ENCODE results near the gene LAMC1.

LAMC1 gene

DNA sequence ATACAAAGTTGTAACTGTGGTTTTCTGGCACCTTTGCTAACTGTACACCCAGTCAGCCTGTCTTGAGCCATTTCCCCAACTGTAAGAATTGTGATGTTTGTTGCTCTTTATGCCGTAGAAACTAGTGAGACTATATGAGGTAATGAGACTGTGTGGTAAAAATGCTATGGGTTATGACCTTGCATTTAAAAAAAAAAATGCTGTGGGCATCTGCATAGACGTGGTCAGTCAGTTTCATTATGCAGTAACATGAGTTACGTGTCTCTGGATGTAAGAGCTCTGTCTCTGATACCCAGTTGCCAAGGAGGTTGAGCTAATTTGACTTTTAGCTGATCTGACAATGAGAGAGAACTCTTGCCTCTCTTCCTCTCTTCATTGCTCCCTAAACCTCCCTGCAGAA lies 82.2 kb downstream of the LAMC1 start:
- DNase-seq (ENCODE audit: low read depth), result no peak

DNA sequence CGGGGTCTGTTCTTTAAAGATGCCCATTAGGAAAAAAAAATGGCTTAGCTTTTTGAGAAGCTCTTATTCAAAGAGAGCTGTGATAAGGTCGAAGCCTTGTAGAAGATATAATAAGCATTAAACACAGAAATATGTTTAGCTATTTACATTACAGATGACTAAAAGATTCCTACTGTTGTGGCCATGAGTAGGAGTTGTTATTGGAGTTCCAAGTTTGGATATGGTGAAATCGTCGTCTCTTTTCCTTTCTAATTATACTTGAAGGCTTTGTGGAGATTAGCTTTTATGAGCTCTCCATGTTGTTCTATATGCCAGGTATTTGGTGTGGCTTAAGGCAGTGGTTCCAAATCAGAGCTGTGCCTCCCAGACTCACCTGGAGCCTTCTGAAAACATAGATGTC lies 82.9 kb downstream of the LAMC1 start:
- DNase-seq (ENCODE audit: low read depth), result no peak

DNA sequence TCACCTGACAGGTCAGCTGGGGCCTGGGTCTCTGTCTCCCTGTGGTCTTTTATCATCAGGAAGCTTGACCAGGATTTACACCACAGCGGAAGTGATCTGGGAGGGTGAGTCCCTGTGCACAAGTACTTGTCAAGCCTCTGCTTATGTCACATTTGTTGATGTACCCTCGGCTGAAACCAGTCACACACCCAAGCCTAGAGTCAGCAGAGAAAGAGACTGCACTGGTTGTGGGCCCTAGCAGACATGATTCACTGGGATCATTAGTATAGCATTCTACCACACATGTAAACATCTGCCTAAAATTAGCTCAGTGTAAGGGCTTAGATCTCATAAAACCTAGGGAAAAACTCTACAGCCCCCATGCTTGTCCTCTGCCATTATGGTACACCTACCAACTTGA lies 83.5 kb downstream of the LAMC1 start:
- DNase-seq (ENCODE audit: low read depth), result no peak

DNA sequence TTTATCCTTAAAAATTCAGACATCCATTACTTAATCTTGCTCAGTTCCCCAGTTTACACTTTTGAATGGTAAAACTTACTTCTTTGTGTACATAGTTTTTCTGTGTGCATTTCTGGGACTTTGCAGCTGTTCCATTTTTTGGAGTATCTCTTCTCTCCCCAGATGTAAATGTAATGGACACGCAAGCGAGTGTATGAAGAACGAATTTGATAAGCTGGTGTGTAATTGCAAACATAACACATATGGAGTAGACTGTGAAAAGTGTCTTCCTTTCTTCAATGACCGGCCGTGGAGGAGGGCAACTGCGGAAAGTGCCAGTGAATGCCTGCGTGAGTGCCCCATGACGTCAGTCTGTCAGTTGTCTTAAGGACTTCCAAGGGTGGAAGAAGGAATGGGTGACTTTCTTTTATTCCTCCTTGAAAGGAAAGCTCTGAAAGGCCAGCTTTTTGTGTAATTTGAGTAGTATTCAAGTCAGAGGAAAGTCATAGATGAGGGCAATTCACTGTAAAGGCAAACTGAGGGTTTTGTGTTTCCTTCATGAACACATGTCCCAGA lies 87.2 kb downstream of the LAMC1 start:
- no peak for DNase-seq (ENCODE audit: low read depth)

DNA sequence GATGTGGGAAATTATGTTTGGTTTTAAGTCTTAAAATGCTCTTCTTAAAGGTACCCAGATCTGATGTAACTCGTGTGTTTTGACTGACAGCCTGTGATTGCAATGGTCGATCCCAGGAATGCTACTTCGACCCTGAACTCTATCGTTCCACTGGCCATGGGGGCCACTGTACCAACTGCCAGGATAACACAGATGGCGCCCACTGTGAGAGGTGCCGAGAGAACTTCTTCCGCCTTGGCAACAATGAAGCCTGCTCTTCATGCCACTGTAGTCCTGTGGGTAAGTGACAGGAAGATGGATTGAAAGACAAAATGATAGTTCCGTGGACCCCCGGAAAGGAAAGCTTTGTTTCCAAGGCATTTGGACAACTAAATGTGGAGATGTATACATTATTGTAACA lies 91.2 kb downstream of the LAMC1 start:
- no peak for DNase-seq (ENCODE audit: low read depth)

DNA sequence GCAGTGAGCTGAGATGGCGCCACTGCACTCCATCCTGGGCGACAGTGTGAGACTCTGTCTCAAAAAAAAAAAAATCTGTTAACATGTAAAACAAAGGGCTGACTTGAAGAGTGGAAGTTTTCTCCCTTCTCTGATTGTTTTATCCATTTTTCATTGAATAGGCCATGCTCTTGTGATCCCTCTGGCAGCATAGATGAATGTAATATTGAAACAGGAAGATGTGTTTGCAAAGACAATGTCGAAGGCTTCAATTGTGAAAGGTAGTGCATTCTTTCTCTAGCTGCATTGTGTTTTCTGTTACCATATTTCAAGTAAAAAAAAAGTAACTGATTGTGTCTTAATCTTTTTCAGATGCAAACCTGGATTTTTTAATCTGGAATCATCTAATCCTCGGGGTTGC lies 93.2 kb downstream of the LAMC1 start:
- no peak for DNase-seq (ENCODE audit: low read depth)

DNA sequence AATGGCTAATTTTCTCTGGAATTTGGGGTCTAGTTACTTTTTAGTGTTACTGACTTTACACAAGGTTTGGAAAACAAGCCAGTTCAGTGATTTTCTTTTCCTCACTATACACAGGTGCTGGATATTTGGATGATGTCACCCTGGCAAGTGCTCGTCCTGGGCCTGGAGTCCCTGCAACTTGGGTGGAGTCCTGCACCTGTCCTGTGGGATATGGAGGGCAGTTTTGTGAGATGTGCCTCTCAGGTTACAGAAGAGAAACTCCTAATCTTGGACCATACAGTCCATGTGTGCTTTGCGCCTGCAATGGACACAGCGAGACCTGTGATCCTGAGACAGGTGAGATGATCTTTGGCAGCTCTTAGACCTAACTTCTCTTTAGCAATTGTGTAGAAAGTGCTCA lies 98.4 kb downstream of the LAMC1 start:
- DNase-seq (ENCODE audit: low read depth), result no peak

DNA sequence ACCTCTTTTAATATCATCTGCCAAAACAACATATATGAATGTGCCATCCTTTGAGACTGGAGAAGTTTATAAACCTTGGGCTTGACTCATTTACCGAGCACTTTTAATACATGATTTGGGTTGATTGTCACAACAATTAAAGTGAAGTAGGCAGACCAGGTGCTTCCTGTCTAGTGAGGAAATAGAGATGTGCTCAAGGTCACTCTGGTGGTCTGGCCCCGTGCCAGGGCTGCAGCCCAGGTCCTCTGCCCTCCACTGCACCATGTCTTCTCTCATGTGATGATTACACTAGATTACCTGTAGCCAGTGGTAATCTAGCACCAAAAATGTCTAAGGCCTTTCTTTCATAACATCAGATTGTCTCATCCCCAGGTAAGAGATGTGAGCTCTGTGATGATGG lies 101.0 kb downstream of the LAMC1 start:
- no peak for DNase-seq (ENCODE audit: low read depth)

DNA sequence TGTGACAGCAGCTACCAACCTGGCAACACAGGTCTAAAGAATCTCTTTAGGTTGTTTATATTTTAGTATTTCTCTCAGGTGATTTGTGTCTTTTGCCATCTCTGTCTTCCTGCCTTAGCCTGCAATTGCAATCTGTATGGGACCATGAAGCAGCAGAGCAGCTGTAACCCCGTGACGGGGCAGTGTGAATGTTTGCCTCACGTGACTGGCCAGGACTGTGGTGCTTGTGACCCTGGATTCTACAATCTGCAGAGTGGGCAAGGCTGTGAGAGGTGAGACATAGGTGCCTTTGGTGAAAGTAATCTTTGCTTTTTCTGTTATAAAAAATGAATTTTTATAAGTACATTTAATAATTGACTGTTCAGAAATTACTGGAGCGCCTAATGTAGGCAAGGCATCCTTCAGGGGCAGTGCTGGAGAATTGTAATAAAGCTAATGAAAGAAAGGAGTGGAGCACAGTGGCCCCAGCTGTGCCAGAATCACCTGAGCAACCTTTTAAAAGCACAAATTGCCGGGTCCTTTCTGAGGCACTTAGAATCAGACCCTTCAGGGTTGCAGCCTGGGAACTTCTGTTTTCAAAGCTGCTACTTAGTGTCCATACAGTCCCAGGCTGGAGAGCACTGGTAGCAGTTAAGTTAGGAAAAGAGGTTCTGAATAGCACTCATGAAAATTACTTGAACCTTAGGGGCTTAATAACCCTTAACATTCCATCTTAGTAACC lies 102.2 kb downstream of the LAMC1 start:
- no peak for DNase-seq (ENCODE audit: low read depth)

DNA sequence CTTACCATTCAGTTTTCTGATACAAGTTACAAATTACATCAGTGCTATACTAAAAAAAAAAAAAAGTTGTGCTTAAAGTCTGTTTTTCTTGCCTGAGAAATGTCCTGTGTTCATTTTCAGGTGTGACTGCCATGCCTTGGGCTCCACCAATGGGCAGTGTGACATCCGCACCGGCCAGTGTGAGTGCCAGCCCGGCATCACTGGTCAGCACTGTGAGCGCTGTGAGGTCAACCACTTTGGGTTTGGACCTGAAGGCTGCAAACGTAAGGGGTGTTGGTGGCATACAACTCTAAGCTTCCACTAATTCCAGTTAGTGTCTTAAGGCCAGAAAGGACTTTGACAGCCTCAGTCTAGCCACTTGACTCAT lies 102.8 kb downstream of the LAMC1 start:
- DNase-seq (ENCODE audit: low read depth), result no peak

DNA sequence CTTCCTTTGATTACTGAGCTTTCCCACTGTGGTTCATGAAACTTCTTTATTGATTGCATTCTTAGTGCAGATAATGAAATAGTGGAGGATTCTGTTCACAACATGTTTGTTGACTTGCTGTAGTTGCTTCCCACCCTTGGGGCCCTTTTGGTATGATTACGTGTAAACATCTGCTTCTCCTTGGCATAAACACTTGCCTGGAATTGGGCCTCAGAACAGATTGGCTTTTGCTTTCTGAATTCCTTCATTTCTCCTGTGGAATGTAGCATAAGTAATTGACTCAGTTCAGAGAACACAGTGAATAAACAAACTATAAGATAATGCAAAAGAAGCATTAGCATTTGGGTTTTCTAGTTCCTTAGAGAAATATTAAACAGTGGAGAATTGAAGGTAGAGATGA lies 103.3 kb downstream of the LAMC1 start:
- no peak for DNase-seq (ENCODE audit: low read depth)

DNA sequence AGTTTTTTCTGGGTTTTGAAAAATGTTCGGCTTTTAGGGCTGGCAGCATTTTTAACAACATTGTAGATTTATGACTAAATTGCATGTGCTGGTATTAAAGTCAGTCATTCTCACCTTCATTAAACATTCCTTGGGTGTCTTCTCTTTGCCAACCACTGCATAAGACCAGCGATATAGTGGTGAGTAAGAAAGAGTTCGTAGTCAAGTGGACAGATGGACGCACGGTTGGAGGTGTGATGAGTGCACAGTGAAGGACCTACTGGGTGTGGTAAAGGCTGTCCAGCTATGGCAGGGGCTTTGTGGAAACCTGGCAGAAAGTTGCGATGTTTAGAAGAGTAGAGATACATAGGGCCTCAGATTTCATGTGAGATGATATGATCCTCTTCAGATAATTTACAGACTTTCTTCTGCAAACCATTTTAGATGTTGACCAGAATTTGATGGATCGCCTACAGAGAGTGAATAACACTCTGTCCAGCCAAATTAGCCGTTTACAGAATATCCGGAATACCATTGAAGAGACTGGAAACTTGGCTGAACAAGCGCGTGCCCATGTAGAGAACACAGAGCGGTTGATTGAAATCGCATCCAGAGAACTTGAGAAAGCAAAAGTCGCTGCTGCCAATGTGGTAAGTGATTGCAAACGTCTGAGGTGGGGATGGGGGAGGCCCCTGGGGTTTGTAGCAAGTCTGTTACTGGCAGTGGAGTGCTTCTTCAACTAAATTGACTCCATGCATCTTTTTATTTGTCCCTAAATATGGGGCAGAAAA lies 106.9 kb downstream of the LAMC1 start:
- no peak for DNase-seq (ENCODE audit: low read depth)

DNA sequence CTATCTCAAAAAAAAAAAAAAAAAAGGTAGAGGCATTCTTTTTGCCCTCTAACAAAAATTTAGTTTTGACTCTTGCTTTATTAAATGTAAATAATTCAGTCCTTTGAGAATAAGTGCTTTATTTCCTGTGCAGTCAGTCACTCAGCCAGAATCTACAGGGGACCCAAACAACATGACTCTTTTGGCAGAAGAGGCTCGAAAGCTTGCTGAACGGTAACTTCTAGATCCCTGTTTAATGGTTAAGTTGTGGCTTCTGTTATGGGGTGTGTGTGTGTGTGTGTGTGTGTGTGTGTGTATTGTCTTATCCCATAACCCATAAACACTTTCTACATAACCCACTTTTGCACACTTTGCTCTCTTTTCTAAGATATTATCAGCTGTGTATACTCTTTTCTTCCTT lies 107.9 kb downstream of the LAMC1 start:
- no peak for DNase-seq (ENCODE audit: low read depth)

DNA sequence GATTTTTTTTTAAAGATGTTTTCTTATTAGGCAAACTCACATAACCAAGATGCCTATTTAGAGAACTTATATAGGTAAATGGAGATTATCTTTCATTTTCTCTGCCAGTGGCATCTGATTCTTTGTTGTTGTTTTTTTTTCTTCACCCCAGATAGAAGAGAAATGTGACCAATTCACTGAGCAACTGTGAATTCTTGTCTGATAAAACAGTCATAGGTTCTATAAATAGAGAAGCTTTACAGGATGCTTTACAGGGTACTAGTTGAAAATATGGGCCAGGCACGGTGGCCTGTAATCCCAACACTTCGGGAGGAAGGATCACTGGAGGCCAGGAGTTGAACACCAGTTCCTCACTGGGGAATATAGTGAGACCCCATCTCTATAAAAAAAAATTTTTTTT lies 112.1 kb downstream of the LAMC1 start:
- DNase-seq (ENCODE audit: low read depth), result no peak

DNA sequence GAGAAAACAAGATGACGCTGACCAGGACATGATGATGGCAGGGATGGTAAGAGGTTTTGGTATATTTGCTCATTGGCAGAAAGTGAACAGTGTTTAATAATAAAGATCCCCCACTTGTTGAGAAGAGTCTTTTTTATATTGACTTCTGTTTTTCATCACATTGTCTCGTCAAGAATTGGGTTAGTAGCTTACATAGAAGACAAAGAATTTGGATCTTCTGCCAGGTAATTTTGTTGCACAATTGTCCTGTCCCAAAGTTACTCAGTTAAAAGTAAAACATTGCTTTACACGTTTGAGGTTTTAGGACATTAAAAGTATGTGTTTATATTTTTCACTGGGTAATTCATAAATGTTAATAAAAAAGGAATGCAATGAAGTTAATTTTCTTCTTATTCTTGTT lies 114.6 kb downstream of the LAMC1 start:
- DNase-seq (ENCODE audit: low read depth), result no peak

DNA sequence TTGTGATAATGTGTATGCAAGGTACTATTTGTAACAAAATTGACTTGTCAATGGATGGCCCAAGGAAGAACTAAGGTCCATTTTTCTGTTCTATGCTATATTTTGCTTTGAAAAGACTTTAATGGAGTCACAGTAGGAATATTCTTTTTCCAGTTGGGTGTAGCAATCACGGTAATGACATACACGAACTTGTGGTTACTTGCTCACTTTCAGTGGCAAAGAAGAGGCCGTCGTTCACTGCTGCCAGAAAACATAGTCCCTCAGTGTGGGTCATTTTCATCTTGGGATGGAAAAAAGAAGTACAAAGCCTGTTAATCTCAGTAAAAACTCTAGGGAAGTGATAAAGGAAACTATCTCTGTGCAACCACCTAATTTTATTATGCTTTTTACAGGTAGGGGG lies 115.1 kb downstream of the LAMC1 start:
- DNase-seq (ENCODE audit: low read depth), result no peak

DNA sequence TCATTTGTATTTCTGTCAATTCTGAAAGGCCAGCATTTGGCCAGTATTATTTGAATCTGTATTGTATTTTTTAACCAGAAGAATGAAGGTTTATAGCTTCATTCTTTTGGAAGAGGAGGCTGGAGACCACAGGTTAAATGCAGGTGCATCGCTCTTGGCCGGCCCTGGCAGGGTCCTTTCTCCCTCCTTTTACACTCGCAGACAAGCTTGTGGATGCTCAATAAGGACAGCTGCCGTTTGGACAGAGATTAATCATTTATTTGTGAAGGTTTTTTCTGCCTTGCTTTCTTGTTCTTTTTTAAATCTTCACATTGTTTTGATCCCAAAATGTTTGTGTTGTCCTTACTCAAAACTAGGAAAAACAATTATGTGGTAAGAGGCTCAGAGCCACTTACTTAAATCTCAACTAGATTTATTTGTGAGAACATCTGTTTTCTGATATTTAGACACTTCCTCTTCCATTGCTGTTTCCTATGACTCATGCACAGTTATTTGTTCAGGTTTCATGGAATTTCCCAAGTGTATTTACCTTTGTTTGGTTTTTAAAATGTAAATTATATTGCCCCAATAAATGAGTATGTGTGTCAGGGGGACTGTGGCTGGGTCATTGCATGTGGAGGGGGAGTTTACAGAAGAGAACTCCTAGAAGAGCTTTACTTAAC lies 116.2 kb downstream of the LAMC1 start:
- no peak for DNase-seq (ENCODE audit: low read depth)

DNA sequence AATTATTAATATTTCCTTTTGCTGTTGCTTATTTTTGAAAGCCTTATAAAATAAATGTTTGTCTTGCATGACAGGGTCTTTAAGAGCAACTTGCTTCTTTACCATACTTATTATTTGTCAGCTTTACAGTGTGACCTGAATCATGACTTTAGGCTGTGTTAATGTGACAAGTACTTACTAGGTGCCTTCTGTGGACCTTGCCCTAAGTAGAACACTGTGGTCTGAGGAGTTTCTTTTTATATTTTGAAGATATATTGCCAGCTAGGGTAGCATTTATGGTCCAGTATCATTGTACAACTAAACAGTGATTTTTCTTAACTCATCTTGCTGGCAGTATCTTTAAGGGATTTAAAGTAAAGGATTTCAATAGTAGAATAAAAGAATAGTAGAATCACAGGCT lies 117.4 kb downstream of the LAMC1 start:
- no peak for DNase-seq (ENCODE audit: low read depth)

DNA sequence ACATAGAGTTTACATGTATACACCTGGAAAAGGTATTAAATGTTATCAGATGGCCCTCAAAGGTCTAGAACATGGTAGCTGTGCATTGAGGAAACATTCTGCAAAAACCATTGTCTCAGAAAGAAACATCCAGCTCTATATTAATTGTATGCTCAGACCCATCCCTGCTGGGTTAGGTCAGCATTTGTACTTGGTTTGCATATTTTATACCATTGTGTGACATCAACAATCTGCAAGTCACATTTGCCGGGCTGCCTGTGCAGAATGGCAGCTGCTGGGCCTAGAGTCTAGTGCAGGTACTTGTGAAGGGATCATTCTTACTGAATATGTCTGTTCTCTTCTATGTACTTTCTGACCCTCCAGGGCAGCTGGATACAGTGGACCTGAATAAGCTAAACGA lies 119.0 kb downstream of the LAMC1 start:
- DNase-seq (ENCODE audit: low read depth), result no peak

DNA sequence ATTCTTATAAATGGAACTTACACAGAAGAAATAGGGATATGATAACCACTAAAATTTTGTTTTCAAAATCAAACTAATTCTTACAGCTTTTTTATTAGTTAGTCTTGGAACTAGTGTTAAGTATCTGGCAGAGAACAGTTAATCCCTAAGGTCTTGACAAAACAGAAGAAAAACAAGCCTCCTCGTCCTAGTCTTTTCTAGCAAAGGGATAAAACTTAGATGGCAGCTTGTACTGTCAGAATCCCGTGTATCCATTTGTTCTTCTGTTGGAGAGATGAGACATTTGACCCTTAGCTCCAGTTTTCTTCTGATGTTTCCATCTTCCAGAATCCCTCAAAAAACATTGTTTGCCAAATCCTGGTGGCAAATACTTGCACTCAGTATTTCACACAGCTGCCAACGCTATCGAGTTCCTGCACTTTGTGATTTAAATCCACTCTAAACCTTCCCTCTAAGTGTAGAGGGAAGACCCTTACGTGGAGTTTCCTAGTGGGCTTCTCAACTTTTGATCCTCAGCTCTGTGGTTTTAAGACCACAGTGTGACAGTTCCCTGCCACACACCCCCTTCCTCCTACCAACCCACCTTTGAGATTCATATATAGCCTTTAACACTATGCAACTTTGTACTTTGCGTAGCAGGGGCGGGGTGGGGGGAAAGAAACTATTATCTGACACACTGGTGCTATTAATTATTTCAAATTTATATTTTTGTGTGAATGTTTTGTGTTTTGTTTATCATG lies 120.5 kb downstream of the LAMC1 start:
- DNase-seq (ENCODE audit: low read depth), result no peak

DNA sequence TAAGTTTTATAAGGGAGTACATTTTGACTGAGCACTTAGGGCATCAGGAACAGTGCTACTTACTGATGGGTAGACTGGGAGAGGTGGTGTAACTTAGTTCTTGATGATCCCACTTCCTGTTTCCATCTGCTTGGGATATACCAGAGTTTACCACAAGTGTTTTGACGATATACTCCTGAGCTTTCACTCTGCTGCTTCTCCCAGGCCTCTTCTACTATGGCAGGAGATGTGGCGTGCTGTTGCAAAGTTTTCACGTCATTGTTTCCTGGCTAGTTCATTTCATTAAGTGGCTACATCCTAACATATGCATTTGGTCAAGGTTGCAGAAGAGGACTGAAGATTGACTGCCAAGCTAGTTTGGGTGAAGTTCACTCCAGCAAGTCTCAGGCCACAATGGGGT lies 121.5 kb downstream of the LAMC1 start:
- no peak for DNase-seq (ENCODE audit: low read depth)

DNA sequence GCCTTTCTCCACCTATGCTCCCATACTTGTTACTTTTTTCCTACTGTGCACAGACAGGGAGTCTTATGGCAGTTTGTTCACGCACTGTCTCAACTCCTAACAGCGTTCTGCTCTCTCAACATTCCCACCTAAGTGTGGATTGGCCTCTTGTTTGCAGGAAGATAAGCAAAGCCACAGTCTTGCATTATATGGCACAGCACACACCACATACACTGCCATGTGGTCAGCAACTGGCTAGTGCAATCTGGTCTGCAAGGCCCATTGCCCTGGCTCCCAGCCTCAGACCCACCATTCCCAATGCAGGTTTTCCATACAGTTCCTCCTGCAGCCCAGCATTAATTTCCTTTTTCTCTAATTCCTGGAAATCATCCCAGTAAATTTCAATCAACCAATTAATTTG lies 124.5 kb downstream of the LAMC1 start:
- no peak for DNase-seq (ENCODE audit: low read depth)

Measured in stimulated activated CD8-positive, alpha-beta memory T cell treated with anti-CD3 and anti-CD28 coated beads, Interleukin-15, amount 100 ng/mL, for 24 hours (primary cell).